HG02840 (cell line): ENCODE measurements around the gene CRYZL1.

ENCODE experiments used
- ATAC-seq: cut with Tn5 transposase; IDR thresholded peaks from one replicate; pipeline ENCODE4 v1.9.1; 2021; ENCODE audit warnings: mild to moderate bottlenecking, moderate library complexity, moderate number of reproducible peaks; ENCODE audit not compliant: unreplicated experiment, low FRiP score

CRYZL1 gene

GRCh38 chr21:33569991-33570390, 71.5 kb downstream of the CRYZL1 start:
- ATAC-seq, result no peak

DNA sequence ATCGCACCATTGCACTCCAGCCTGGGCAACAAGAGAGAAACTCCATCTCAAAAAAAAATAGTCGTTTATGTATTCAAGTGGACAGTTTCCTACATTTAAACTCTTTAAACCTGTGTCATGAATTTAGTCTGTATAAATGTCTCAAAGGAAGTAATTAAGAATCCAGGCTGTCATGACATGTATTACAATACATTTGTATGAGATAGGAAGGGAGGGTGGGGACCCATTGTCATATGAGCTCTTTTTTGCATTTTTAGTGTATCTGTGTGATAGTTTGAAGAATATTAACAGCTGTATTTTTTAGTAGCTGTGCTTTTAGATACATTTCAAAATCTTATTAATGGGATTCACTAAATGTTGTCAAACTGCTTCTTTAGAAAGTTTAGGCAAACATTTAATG, 73.1 kb downstream of the CRYZL1 start:
- no peak for ATAC-seq

DNA sequence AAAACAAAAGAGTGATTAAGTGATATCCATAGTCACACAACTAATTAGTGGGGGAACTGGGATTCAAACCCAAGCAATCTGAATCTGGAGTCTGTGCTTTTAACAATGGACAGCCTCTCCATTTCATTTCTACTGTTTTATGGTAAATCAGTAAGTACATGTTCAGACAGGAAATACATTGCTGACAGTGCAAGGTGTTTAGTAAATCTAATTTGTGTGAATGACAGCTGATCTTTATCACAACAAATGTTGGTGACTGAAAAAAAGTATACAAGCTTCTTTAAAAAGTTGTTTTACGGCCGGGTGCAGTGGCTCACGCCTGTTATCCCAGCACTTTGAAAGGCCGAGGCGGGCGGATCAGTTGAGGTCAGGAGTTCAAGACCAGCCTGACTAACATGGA, 73.6 kb downstream of the CRYZL1 start:
- ATAC-seq, result no peak

DNA sequence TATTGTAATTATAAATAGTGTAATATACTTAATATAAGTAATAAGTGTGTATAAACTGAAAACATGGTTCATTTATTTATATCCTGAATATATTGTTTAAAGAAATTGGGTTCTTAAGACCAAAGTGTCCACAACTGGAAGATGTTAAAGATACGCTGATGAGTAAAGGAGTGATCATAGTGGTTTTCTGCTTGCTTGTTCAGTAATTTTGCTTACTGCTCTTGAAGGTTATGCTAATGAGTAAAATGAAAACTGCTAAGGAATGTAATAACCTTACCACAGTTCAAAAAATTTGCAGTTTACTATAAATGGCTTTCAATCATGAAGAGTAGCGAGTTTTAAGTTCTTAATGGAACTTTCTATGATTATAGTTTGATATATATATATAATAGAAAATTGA, 75.0 kb downstream of the CRYZL1 start:
- no peak for ATAC-seq

GRCh38 chr21:33562389-33562788, 79.2 kb downstream of the CRYZL1 start:
- ATAC-seq, result no peak

DNA sequence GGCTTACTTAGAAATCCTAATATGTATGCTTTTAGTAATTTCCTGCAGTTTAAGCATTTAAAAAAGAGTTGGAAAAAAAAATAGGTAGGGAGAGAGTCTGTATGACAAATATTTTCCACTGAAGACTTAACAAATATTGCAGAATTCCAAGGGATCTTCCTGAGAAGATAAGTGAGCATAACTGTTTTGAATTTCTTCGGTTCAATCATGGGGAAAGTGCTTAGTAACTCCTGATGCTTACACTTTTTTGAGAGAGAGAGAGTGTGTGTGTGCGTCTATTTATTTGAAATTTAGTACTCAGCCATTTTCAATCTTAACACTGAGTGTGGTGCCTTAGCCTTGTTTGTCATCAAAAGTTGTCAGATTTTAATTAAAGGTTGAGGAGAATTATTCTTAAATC, 80.2 kb downstream of the CRYZL1 start:
- ATAC-seq, result no peak

DNA sequence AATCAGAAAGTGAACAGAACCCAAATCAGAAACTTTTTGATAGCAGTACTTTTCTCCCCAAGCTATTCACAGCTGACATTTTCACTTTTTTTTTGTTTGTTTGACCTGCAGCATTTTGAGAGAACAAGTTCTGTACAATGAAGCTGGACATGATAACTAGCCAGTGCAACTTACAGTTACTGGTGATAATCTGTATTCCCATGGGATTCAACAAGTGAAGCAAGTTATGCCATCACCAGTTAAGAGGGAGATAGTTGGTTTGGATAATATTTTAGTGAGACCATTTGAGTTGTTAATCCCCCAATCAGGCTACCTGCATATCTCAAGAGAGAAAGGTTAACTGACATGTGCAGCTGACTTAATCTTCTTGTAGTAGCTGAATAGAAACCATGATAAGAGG, 80.6 kb downstream of the CRYZL1 start:
- no peak for ATAC-seq

DNA sequence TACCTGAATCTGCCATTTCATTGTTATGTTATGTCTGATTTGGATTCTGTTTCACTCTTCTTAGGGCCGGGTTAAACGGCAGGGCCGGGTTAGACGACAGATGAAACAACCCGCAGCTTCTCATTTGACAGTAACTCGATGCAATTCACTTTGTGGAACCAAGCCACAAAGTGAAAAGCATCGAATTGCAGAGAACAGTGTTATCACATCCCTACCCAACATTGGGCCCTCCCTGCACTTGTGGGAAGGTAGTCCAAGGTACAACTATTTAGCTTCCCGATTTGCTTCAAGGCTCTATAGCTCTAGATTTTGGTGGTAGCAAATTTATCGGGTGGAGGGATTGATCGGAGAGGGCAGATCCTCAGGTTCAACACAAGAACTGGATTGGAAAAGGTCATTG, 81.7 kb downstream of the CRYZL1 start:
- no peak for ATAC-seq

DNA sequence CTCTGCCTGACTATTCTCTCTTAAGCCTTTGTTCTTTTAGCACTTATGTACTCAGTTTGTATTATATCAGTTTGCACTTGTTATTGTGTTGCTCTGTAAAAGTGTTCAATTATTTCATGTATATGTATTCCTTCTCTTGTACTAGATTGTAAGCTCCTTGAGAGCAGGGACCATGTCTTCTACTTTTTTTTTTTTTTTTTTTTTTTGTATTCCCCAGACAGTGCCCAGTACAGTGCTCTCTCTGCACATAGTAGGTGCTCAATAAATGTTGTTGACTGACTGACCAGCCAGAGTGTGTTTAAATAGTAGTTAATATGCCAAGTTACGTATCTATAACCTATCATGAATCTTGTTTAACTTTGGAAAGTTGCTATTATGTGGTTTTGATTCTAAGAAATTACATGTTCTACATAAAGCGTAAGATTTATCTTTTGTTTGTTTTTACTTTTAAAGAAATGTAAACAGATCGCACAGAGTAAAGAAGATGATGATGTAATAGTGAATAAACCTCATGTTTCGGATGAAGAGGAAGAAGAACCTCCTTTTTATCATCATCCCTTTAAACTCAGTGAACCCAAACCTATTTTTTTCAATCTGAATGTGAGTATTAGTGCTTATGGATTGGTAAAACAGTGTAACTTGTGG, 82.6 kb downstream of the CRYZL1 start:
- no peak for ATAC-seq

GRCh38 chr21:33557447-33557846, 84.1 kb downstream of the CRYZL1 start:
- ATAC-seq, result no peak

DNA sequence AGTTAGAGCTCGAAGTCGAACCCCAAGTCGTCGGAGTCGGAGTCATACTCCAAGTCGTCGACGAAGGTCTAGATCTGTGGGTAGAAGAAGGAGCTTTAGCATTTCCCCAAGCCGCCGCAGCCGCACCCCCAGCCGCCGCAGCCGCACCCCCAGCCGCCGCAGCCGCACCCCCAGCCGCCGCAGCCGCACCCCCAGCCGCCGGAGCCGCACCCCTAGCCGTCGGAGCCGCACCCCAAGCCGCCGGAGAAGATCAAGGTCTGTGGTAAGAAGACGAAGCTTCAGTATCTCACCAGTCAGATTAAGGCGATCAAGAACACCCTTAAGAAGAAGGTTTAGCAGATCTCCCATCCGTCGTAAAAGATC, 86.6 kb downstream of the CRYZL1 start:
- no peak for ATAC-seq

DNA sequence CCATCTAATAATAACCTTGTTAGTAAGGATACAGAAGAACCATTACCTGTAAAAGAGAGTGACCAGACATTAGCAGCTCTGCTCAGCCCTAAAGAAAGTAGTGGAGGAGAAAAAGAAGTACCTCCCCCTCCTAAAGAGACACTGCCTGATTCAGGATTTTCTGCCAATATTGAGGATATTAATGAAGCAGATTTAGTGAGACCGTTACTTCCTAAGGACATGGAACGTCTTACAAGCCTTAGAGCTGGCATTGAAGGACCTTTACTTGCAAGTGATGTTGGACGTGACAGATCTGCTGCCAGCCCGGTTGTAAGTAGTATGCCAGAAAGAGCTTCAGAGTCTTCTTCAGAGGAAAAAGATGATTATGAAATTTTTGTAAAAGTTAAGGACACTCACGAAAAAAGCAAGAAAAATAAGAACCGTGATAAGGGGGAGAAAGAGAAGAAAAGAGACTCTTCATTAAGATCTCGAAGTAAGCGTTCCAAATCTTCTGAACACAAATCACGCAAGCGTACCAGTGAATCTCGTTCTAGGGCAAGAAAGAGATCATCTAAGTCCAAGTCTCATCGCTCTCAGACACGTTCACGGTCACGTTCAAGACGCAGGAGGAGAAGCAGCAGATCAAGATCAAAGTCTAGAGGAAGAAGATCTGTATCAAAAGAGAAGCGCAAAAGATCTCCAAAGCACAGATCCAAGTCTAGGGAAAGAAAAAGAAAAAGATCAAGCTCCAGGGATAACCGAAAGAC, 87.1 kb downstream of the CRYZL1 start:
- no peak for ATAC-seq

GRCh38 chr21:33552999-33553598, 88.4 kb downstream of the CRYZL1 start:
- ATAC-seq, result no peak

GRCh38 chr21:33552093-33552998, 89.2 kb downstream of the CRYZL1 start:
- ATAC-seq, result no peak

DNA sequence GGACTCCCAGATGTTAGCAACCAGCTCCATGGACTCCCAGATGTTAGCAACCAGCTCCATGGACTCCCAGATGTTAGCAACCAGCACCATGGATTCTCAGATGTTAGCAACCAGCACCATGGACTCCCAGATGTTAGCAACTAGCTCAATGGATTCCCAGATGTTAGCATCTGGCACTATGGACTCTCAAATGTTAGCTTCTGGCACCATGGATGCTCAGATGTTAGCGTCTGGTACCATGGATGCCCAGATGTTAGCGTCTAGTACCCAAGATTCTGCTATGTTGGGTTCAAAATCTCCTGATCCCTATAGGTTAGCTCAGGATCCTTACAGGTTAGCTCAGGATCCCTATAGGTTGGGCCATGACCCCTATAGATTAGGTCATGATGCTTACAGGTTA, 89.9 kb downstream of the CRYZL1 start:
- no peak for ATAC-seq

DNA sequence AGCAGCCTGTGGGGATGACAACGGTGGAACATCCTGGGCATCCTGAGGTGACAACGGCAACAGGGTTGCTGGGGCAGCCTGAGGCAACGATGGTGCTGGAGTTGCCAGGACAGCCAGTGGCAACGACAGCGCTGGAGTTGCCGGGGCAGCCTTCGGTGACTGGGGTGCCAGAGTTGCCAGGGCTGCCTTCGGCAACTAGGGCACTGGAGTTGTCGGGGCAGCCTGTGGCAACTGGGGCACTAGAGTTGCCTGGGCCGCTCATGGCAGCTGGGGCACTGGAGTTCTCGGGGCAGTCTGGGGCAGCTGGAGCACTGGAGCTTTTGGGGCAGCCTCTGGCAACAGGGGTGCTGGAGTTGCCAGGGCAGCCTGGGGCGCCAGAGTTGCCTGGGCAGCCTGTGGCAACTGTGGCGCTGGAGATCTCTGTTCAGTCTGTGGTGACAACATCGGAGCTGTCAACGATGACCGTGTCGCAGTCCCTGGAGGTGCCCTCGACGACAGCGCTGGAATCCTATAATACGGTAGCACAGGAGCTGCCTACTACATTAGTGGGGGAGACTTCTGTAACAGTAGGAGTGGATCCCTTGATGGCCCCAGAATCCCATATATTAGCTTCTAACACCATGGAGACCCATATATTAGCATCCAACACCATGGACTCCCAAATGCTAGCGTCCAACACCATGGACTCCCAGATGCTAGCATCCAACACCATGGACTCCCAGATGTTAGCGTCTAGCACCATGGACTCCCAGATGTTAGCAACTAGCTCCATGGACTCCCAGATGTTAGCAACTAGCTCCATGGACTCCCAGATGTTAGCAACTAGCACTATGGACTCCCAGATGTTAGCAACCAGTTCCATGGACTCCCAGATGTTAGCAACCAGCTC, 90.5 kb downstream of the CRYZL1 start:
- ATAC-seq, result no peak

DNA sequence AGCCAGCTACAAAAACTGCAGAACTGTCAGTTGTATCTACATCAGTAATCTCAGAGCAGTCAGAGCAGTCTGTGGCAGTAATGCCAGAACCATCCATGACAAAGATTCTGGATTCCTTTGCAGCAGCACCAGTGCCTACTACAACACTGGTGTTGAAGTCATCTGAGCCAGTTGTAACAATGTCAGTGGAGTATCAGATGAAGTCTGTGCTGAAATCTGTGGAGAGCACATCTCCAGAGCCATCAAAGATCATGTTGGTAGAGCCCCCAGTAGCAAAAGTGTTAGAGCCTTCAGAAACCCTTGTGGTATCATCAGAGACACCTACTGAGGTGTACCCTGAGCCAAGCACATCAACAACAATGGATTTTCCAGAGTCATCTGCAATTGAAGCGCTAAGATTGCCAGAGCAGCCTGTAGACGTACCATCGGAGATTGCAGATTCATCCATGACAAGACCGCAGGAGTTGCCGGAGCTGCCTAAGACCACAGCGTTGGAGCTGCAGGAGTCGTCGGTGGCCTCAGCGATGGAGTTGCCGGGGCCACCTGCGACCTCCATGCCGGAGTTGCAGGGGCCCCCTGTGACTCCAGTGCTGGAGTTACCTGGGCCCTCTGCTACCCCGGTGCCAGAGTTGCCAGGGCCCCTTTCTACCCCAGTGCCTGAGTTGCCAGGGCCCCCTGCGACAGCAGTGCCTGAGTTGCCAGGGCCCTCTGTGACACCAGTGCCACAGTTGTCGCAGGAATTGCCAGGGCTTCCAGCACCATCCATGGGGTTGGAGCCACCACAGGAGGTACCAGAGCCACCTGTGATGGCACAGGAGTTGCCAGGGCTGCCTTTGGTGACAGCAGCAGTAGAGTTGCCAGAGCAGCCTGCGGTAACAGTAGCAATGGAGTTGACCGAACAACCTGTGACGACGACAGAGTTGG, 91.4 kb downstream of the CRYZL1 start:
- no peak for ATAC-seq

- no peak for ATAC-seq
Observed at GRCh38 chr21:33546086-33546485, 95.5 kb downstream of the CRYZL1 start.
